NCI-H2227 (cell line): ENCODE results near the gene FUT6.
"Not testable (repeated sequence)": the region's sequence is repeated elsewhere in the genome, so short reads cannot be mapped to it uniquely, and the experiment has no call there.

Experiments
- DNase-seq: peaks from one replicate; lab custom pipeline; 2025; ENCODE audit not compliant: unreplicated experiment; lab: John Stamatoyannopoulos, UW

FUT6 gene

DNA sequence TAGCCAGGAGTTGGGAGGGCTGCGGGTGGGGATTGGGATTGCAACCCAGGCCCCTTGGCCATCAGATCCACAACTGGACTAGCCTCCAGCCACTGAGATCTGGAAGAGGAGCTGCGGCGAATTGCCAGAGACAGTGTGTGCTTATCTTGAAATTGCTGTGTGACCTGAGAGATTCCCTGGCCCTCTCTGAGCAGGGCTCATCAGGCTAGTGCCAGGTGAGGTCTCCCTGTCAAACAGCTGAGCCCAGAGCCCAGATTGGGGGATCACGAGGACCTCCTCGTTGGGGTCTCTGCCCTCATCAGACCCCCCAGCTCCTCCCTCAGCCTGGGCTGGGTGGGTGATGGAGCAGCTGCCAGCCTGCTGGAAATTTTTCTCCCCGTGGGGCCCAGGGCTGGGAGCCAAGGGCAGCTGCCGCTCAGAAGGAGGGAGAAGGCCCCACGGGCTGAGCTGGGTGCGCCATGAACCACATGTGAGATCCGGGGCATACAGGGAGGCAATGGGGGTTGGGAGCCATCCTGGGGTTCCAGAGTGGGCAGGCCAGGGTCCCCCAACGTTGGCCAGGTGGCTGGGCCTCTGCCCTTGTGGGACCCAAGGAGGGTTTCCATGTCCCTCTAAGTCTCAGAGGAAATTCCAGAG, 23.6 kb upstream of the FUT6 start:
- DNase-seq, result no peak

- no peak for DNase-seq
These were observed 17.9 kb upstream of the FUT6 start for GRCh38 chr19:5857203-5858081.

DNA sequence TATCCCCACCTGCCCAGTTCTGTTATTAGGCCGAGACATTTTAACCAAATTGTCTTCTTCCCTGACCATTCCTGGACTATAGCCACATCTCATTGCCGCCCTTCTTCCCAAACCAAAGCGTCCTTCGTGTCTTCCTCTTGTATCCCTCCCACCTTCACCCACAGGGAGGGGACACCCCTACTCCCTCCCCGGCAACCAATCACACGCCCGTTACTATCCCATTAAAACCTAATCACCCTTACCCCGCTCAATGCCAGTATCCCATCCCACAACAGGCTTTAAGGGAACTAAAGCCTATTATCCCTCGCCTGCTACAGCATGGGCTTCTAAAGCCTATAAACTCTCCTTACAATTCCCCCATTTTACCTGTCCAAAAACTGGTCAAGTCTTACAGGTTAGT, 15.6 kb upstream of the FUT6 start:
- not testable (repeated sequence) for DNase-seq

GRCh38 chr19:5854121-5854520, 14.6 kb upstream of the FUT6 start:
- DNase-seq, result not testable (repeated sequence)

DNA sequence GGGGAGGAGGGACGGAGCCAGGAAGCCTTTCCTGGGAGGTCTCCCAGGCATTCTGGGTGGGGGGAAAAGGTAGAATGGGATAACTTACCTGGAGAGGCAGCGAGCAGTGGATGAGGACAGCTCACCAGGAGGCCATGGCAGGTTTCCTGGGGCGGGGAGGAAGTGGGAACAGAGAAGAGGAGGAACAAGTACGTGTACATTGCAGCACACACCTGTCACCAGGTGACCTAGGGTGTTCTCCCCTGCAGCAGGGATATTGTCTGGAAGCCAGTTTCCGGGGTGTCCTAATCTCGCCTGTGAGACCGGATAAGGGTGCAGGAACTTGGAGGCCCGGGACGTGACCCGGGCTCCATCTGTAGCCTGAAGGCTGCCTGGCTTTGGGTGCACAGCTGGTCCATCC, 11.8 kb upstream of the FUT6 start, which contains the start of gene FUT3:
TSS of gene FUT3 (minus strand) at position 148 of the 400 bp plus-strand sequence.
- no peak for DNase-seq

DNA sequence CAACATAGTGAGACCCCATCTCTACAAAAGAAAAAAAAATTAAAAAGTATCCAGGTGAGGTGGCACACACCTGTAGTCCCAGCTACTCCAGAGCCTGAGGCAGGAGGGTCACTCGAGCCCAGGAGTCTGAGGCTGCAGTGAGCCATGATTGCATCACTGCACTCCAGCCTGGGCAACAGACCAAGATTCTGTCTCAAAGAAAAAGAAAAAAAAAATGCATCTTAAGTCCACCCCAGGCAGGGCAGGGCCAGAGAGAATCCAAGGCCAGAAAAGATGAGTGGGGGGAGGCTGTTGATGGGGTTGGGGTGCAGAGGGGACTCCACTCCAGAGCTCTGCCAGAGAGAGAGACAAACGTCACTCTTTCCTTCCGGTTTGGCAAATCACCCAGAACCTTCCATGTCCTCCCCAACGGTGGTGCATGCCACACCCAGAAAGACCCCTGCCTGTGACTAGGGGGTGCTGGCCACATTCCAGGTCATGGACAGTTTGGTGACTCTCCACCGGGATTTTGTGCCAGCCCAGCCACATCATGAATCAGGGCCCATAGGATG, 11.3 kb upstream of the FUT6 start:
- no peak for DNase-seq

DNA sequence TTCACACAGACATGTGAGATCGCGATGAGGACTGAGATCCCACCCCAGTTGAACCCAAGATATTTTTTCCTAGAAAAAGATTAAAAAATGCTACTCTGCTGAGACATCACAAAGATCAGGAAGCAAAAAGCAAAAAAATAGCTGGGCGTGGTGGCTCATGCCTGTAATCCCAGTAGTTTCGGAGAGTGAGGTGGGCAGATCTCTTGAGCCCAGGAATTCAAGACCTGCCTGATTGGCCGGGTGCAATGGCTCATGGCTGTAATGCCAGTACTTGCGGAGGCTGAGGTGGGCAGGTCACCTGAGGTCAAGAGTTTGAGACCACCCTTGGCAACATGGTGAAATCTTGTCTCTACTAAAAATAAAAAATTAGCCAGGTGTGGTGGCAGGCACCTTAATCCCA, 10.7 kb upstream of the FUT6 start:
- no peak for DNase-seq

- DNase-seq, result not testable (repeated sequence)
These were observed 9.1 kb upstream of the FUT6 start for GRCh38 chr19:5848621-5849020.

GRCh38 chr19:5847846-5848245, 8.3 kb upstream of the FUT6 start:
- not testable (repeated sequence) for DNase-seq

DNA sequence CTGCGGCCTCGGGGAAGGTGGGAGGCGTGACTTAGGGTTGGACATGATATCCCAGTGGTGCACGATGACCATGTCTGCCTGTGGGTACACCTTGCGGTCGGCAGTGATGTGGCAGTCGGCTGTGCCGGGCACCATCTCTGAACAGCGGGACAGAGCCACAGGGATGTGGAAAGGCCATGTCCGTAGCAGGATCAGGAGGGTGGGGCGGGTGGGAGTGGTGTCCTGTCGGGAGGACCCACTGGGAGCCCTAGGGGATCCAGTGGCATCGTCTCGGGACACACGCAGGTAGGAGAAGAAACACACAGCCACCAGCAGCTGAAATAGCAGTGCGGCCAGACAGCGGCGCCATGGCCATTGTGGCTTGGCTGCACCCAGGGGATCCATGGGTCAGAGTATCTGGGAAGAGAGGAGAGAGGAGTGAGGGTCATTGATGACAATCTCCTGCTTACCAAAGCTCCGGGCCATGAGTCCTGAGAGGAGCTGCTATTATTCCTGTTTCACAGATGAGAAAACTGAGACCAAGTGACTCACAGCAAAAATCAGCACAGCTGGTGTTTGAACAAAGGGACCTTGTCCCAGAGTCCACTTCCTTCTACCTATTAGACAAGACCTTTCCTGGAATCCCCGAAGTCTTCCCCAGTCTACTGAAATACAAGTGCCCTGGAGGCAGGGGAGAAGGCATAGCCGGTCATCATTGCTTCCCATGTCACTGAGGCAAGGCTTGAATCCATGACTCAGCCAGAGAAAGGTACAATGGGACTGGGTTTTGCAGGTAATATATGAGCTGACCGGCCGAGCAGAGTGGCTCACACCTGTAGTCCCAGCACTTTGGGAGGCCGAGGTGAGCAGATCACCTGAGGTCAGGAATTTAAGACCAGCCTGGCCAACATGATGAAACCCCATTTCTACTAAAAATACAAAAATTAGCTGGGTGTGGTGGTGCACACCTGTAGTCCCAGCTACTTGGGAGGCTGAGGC, 5.2 kb upstream of the FUT6 start:
- DNase-seq, result no peak

GRCh38 chr19:5843295-5843927, 3.9 kb upstream of the FUT6 start:
- DNase-seq, result no peak

DNA sequence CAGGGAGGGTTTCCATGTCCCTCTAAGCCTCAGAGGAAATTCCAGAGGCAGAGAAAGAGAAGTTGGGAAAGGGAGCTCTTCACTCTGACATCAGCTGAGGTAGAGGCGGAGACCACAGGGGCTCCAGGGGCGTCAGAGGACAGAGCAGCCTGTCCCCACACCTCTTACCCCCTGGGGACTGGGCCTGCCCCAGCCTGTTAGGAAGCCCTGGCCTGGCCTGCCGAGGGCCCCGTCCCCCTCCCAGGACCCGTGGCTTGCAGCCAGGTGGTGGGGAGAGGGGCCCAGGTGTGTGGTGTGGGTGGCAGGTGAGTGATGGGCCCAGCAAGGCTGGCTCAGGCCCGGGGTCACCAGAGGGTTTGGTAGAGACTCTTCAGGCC, 2.2 kb upstream of the FUT6 start:
- DNase-seq, result not testable (repeated sequence)

DNA sequence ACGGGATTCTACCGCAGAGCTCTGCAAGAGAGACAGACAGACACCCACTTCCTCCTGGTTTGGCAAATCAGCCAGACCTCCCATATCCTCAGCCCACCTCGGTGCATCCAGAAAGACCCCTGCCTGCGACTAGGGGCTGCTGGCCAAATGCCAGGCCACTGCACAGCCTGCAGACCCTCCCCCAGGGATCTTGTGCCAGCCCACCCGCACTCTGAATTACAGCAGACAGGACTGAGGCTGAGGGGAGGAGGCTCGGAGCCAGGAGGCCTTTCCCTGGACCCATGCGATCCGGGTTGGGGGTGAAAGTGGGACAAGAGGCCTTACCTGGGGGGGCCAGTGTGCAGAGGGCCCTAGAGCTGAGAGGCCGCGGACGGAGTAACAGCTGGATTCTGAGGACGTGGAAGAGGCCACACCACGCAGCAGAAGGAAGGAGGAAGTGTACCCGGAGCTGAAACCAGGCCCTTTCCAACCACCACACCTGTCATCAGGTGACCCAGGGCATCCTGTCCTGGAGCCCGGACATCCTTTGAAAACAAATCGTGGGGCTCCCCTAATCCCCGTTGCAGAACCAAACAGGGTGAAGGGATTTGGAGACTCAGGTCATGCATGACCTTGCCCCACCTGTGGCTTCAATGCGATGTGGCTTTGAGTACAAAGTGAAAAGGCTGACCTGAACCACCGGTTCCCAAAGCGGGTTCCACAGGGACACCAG, 993 bp downstream of the FUT6 start:
- DNase-seq, result no peak

- DNase-seq, result no peak
These were observed 1.6 kb downstream of the FUT6 start for GRCh38 chr19:5837761-5838352.

GRCh38 chr19:5832527-5833216, 6.8 kb downstream of the FUT6 start:
- no peak for DNase-seq

- DNase-seq, result no peak
These were observed 7.4 kb downstream of the FUT6 start for GRCh38 chr19:5832061-5832460.

- no peak for DNase-seq
These were observed 8.3 kb downstream of the FUT6 start for GRCh38 chr19:5831159-5831558.

GRCh38 chr19:5829567-5830310, 9.8 kb downstream of the FUT6 start:
- no peak for DNase-seq
